Liver (tissue), 9 donors: ENCODE measurements around the gene CCDC138. TPM values are rescaled to one million over a fixed set of nuclear protein-coding genes. Genes with fewer than 3 reads are reported as not detected.

Experiments used
- DNase-seq: peaks from one replicate; pipeline ENCODE4 v3.0.0-alpha.2; 2017; ENCODE audit warnings: low spot score
- H3K27ac ChIP-seq, 2 donors: one replicate each; pipeline ENCODE4 v1.7.0; 2013; ENCODE audit warnings: inconsistent platforms in 2 of 2, low read length in 2 of 2, control low read depth in 1 of 2, low read depth in 1 of 2, mild to moderate bottlenecking in 1 of 2
- H3K27me3 ChIP-seq, 4 donors: one replicate each; pipeline versions ENCODE4 v1.6.1 to v1.7.0; 2013; ENCODE audit warnings: low read length in 3 of 4, inconsistent platforms in 1 of 4, mild to moderate bottlenecking in 1 of 4, moderate library complexity in 1 of 4; ENCODE audit not compliant: control insufficient read depth in 4 of 4, insufficient read depth in 4 of 4
- H3K36me3 ChIP-seq, 4 donors: one replicate each; pipeline versions ENCODE4 v1.6.1 to v1.7.0; 2013; ENCODE audit warnings: low read length in 3 of 4, mild to moderate bottlenecking in 3 of 4, low read depth in 1 of 4, moderate library complexity in 1 of 4; ENCODE audit not compliant: control insufficient read depth in 4 of 4, insufficient read depth in 3 of 4
- H3K4me1 ChIP-seq, 4 donors: one replicate each; pipeline versions ENCODE4 v1.6.1 to v1.7.0; 2013; ENCODE audit warnings: low read length in 3 of 4, mild to moderate bottlenecking in 3 of 4, moderate library complexity in 1 of 4; ENCODE audit not compliant: control insufficient read depth in 4 of 4, insufficient read depth in 4 of 4
- H3K4me3 ChIP-seq, 3 donors: one replicate each; pipeline versions ENCODE4 v1.6.1 to v1.7.0; 2013; ENCODE audit warnings: low read length in 3 of 3, control low read depth in 1 of 3, low read depth in 1 of 3, mild to moderate bottlenecking in 1 of 3
- H3K9ac ChIP-seq, 2 donors: one replicate each; pipeline ENCODE4 v1.7.0; 2013; ENCODE audit warnings: low read length in 2 of 2, mild to moderate bottlenecking in 2 of 2, moderate library complexity in 2 of 2, control low read depth in 1 of 2, low read depth in 1 of 2
- H3K9me3 ChIP-seq, 4 donors: one replicate each; pipeline versions ENCODE4 v1.6.1 to v1.7.0; 2013; ENCODE audit warnings: low read length in 3 of 4; ENCODE audit not compliant: control insufficient read depth in 4 of 4
- EGR1 ChIP-seq, 2 donors: IDR thresholded peaks; 2 replicates each; pipeline ENCODE4 v1.6.1; 2016 to 2018; ENCODE audit warnings: antibody characterized with exemption in 2 of 2, low read depth in 2 of 2
- FOXA1 ChIP-seq: IDR thresholded peaks from 2 replicates; pipeline ENCODE4 v1.6.1; 2016; ENCODE audit warnings: antibody characterized with exemption
- FOXA2 ChIP-seq: IDR thresholded peaks from 2 replicates; pipeline ENCODE4 v1.6.1; 2016; ENCODE audit warnings: antibody characterized with exemption
- GABPA ChIP-seq, 2 donors: IDR thresholded peaks in 1 of 2; conservative IDR thresholded peaks in 1 of 2; 2 replicates each; pipeline ENCODE4 v1.6.1; 2016; ENCODE audit warnings: antibody characterized with exemption in 2 of 2, mild to moderate bottlenecking in 1 of 2, moderate library complexity in 1 of 2
- HNF4A ChIP-seq, 2 donors: conservative IDR thresholded peaks; 2 replicates each; pipeline ENCODE4 v1.6.1; 2016; ENCODE audit warnings: antibody characterized with exemption in 2 of 2, mild to moderate bottlenecking in 2 of 2
- HNF4G ChIP-seq: IDR thresholded peaks from 2 replicates; pipeline ENCODE4 v1.6.1; 2016; ENCODE audit warnings: antibody characterized with exemption
- JUND ChIP-seq, 2 donors: IDR thresholded peaks; 2 replicates each; pipeline ENCODE4 v1.6.1; 2016; ENCODE audit warnings: antibody characterized with exemption in 2 of 2
- NR2F2 ChIP-seq: IDR thresholded peaks from 2 replicates; pipeline ENCODE4 v1.6.1; 2016; ENCODE audit warnings: antibody characterized with exemption
- RAD21 ChIP-seq, 2 donors: IDR thresholded peaks; 2 replicates each; pipeline ENCODE4 v1.6.1; 2016; ENCODE audit warnings: antibody characterized with exemption in 2 of 2, mild to moderate bottlenecking in 2 of 2
- SP1 ChIP-seq: IDR thresholded peaks from 2 replicates; pipeline ENCODE4 v1.6.1; 2018; ENCODE audit warnings: antibody characterized with exemption, mild to moderate bottlenecking
- TAF1 ChIP-seq: conservative IDR thresholded peaks from 2 replicates; pipeline ENCODE4 v1.6.1; 2016; ENCODE audit warnings: antibody characterized with exemption, mild to moderate bottlenecking
- YY1 ChIP-seq: IDR thresholded peaks from 2 replicates; pipeline ENCODE4 v1.6.1; 2016; ENCODE audit warnings: antibody characterized with exemption, mild to moderate bottlenecking
- WGBS: extraction: QIAGEN DNeasy Blood & Tissue Kit; methylation state at CpG from one replicate; pipeline ENCODE4 v1.1.7; 2013; 5-methylcytosine and 5-hydroxymethylcytosine counted together
- polyA plus RNA-seq, 2 donors: library from polyadenylated mRNA; stranded (reverse) in 1 of 2; unstranded in 1 of 2; fragments of 200-250 nt in 1 of 2; fragments of >200 nt in 1 of 2; fragmentation: Nextera tagmentation in 1 of 2; extraction: Ambion mirVana in 1 of 2; gene quantifications; one replicate each; pipeline versions ENCODE4 v1.2.1 to v1.2.3, GENCODE V29; 2013 to 2015
- total RNA-seq, 2 donors: library from RNA; depleted of rRNA; stranded (reverse); fragments of >200 nt; gene quantifications; one replicate each; pipeline ENCODE4 v1.2.3, GENCODE V29; 2014
- TF ChIP-seq, protein P1 (sequence below): fragments of 150-350 bp; IDR thresholded peaks from 2 replicates; pipeline ENCODE4 v1.5.1; 2017; ENCODE audit warnings: improper control_type of control experiment, low read depth, low read length; ENCODE audit not compliant: missing input control
- TF ChIP-seq, protein P2 (sequence below): IDR thresholded peaks from 2 replicates; pipeline ENCODE4 v1.6.1; 2016; ENCODE audit warnings: antibody characterized with exemption
- TF ChIP-seq, protein P3 (sequence below): IDR thresholded peaks from 2 replicates; pipeline ENCODE4 v1.6.1; 2016; ENCODE audit warnings: antibody characterized with exemption
- TF ChIP-seq, protein P4 (sequence below): IDR thresholded peaks from 2 replicates; pipeline ENCODE4 v1.6.1; 2016; ENCODE audit warnings: antibody characterized with exemption, mild to moderate bottlenecking
- TF ChIP-seq, protein P5 (sequence below): IDR thresholded peaks from 2 replicates; pipeline ENCODE4 v1.6.1; 2016; ENCODE audit warnings: antibody characterized with exemption
- donor health status: healthy.
- donor health status: healthy.
- donor health status: healthy.
- donor health status: healthy.
- donor health status: healthy.

Gene CCDC138
- total and polyA plus RNA-seq, 4 donors = 0.76 to 5.0 (median 2.7) TPM

DNA sequence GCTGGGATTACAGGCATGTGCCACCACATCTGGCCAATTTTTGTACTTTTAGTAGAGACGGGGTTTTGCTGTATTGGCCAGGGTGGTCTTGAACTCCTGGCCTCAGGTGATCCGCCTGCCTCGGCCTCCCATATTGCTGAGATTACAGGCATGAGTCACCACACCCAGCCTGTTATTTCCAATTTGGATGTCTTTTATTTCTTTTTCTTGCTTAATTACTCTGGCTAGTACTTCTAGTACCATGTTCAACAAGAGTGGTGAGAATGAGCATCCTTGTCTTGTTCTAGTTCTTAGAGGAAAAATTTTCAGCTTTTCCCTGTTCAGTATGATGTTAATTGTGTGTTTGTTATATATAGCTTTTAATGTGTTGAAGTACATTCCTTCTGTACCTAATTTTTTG lies 23.4 kb downstream of the CCDC138 start:
- H3K36me3 ChIP-seq = peaks cover 0 to 2% (median 0%) of the 10 kb centered on the region in 4 donors
- no peak overlapping the region for H3K27ac ChIP-seq
- no peak for DNase-seq
- 99% methylated on average over 3 of the region's 3 CpGs for WGBS
- H3K9me3 ChIP-seq = peaks cover 1 to 6% (median 3%) of the 10 kb centered on the region in 4 donors
- H3K27me3 ChIP-seq = no peaks in the 10 kb centered on the region
- TF ChIP-seq, protein P1, sequence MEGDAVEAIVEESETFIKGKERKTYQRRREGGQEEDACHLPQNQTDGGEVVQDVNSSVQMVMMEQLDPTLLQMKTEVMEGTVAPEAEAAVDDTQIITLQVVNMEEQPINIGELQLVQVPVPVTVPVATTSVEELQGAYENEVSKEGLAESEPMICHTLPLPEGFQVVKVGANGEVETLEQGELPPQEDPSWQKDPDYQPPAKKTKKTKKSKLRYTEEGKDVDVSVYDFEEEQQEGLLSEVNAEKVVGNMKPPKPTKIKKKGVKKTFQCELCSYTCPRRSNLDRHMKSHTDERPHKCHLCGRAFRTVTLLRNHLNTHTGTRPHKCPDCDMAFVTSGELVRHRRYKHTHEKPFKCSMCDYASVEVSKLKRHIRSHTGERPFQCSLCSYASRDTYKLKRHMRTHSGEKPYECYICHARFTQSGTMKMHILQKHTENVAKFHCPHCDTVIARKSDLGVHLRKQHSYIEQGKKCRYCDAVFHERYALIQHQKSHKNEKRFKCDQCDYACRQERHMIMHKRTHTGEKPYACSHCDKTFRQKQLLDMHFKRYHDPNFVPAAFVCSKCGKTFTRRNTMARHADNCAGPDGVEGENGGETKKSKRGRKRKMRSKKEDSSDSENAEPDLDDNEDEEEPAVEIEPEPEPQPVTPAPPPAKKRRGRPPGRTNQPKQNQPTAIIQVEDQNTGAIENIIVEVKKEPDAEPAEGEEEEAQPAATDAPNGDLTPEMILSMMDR = no peak
- TF ChIP-seq, protein P2, sequence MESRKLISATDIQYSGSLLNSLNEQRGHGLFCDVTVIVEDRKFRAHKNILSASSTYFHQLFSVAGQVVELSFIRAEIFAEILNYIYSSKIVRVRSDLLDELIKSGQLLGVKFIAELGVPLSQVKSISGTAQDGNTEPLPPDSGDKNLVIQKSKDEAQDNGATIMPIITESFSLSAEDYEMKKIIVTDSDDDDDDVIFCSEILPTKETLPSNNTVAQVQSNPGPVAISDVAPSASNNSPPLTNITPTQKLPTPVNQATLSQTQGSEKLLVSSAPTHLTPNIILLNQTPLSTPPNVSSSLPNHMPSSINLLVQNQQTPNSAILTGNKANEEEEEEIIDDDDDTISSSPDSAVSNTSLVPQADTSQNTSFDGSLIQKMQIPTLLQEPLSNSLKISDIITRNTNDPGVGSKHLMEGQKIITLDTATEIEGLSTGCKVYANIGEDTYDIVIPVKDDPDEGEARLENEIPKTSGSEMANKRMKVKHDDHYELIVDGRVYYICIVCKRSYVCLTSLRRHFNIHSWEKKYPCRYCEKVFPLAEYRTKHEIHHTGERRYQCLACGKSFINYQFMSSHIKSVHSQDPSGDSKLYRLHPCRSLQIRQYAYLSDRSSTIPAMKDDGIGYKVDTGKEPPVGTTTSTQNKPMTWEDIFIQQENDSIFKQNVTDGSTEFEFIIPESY = no peak
- TF ChIP-seq JUND (IDR thresholded peaks at IDR 0.05) (no peak), YY1 (no peak), SP1 (no peak), TAF1 (no peak), HNF4G (no peak), NR2F2 (no peak), HNF4A (conservative IDR thresholded peaks at IDR 0.05) (no peak), EGR1 (IDR thresholded peaks at IDR 0.05; ENCODE audit: low read depth in 2 of 2) (no peak)
- peaks cover 0 to 16% (median 9%) of the 10 kb centered on the region in 4 donors for H3K4me1 ChIP-seq
- no peak overlapping the region for H3K9ac ChIP-seq
- peak overlapping the region in 1 of 3 donors; percentile 26 for H3K4me3 ChIP-seq

DNA sequence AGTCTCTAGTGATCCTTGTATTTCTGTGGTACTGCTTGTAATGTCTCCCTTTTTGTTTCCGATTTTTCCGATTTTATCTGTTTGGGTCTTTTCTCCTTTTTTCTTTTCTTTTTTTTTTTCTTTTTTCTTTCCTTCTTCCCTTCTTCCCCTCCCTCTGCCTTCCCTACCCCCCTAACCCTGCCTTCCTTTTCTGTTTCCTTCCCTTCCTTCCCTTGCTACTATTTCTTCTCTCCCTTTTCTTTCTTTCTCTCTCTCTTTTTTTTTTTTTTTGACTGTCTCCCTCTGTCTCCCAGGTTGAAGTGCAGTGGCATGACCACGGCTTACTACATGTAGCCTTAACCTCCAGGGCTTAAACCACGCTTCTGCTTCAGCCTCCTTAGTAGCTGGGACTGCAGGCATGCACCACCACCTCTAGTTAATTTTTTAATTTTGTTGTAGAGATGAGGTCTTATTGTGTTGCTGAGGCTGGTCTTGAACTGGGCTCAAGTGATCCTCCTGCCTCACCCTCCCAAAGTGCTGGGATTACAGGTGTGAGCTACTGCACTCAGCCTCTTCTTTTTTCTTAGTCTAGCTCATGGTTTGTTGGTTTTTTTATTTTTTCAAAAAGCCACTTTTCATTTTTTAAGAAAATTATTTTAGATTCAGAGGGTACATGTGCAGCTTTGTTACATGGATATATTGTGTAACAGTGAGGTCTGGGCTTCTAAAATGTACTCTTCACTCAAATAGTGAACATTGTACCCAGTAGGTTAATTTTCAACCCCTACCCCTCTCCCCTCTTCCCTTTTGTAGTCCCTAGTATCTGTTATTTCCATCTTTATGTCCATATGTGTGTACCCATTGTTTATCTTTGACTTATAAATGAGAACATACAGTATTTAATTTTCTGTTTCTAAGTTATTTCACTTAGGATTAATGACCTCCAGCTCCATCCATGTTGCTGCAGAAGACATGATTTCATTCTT lies 24.7 kb downstream of the CCDC138 start:
- Histone ChIP-seq H3K36me3 (peaks cover 0 to 2% (median 1%) of the 10 kb centered on the region in 4 donors), H3K27ac (no peak overlapping the region), H3K27me3 (no peaks in the 10 kb centered on the region), H3K9me3 (peaks cover 1 to 6% (median 3%) of the 10 kb centered on the region in 4 donors), H3K4me1 (peaks cover 0 to 9% (median 3%) of the 10 kb centered on the region in 4 donors), H3K4me3 (no peak overlapping the region), H3K9ac (no peak overlapping the region)
- DNase-seq = no peak
- WGBS = 96% methylated on average over 4 of the region's 4 CpGs
- TF ChIP-seq GABPA (IDR thresholded peaks at IDR 0.05 in 1 of 2, conservative IDR thresholded peaks at IDR 0.05 in 1 of 2) (no peak), EGR1 (IDR thresholded peaks at IDR 0.05; ENCODE audit: low read depth in 2 of 2) (no peak), FOXA2 (no peak), TAF1 (no peak), RAD21 (IDR thresholded peaks at IDR 0.05) (peak in 1 of 2 donors; percentile 17), SP1 (peak; percentile 56), YY1 (no peak), HNF4G (peak; percentile 50), HNF4A (conservative IDR thresholded peaks at IDR 0.05) (peak; percentile 71 to 92), JUND (IDR thresholded peaks at IDR 0.05) (no peak), FOXA1 (no peak), NR2F2 (no peak)
- TF ChIP-seq, protein P1 = no peak
- TF ChIP-seq, protein P3, sequence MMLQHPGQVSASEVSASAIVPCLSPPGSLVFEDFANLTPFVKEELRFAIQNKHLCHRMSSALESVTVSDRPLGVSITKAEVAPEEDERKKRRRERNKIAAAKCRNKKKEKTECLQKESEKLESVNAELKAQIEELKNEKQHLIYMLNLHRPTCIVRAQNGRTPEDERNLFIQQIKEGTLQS = no peak
- TF ChIP-seq, protein P2 = peak; percentile 27
- TF ChIP-seq, protein P4, sequence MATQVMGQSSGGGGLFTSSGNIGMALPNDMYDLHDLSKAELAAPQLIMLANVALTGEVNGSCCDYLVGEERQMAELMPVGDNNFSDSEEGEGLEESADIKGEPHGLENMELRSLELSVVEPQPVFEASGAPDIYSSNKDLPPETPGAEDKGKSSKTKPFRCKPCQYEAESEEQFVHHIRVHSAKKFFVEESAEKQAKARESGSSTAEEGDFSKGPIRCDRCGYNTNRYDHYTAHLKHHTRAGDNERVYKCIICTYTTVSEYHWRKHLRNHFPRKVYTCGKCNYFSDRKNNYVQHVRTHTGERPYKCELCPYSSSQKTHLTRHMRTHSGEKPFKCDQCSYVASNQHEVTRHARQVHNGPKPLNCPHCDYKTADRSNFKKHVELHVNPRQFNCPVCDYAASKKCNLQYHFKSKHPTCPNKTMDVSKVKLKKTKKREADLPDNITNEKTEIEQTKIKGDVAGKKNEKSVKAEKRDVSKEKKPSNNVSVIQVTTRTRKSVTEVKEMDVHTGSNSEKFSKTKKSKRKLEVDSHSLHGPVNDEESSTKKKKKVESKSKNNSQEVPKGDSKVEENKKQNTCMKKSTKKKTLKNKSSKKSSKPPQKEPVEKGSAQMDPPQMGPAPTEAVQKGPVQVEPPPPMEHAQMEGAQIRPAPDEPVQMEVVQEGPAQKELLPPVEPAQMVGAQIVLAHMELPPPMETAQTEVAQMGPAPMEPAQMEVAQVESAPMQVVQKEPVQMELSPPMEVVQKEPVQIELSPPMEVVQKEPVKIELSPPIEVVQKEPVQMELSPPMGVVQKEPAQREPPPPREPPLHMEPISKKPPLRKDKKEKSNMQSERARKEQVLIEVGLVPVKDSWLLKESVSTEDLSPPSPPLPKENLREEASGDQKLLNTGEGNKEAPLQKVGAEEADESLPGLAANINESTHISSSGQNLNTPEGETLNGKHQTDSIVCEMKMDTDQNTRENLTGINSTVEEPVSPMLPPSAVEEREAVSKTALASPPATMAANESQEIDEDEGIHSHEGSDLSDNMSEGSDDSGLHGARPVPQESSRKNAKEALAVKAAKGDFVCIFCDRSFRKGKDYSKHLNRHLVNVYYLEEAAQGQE = no peak
- TF ChIP-seq, protein P5, sequence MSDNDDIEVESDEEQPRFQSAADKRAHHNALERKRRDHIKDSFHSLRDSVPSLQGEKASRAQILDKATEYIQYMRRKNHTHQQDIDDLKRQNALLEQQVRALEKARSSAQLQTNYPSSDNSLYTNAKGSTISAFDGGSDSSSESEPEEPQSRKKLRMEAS = no peak
